Measurements from ENCODE around the gene ADAM15.

The ADAM15 gene

DNA sequence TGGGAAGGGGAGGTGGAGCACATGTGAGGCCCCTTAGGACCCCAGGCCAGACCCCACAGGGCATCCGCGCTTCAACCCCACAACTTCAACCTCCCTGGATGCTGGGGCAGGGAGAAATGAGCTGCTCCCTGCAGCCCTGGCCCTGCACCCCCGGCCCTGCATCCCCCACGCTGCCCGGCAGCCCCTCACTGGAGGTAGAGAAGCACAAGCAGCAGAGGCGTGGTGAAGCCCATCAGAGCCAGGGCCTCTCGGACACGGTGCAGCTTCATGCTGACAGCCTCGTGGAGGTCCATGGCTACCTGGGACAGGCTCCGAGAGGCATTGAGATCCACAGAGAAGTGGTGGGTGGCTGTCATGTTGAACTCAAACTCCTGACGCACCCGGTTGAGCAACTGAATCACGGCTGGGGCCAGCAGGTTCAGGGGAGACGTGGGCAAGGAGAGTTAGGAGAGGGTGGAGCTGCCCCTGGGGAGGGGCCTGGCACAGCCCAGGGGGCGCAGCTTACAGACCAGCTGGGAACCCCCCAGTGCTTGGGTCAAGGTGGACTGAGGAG is 20.8 kb upstream of the ADAM15 start:
- no peak for DNase-seq (ENCODE audit: low read depth, low spot score)
- in situ Hi-C loops (cut with HindIII; ENCODE audit: low sequenced_read_pairs), result no loop called here
- H3K4me3 ChIP-seq (ENCODE audit: low read depth, low read length), result no peak overlapping the region
- TF ChIP-seq, protein P1, sequence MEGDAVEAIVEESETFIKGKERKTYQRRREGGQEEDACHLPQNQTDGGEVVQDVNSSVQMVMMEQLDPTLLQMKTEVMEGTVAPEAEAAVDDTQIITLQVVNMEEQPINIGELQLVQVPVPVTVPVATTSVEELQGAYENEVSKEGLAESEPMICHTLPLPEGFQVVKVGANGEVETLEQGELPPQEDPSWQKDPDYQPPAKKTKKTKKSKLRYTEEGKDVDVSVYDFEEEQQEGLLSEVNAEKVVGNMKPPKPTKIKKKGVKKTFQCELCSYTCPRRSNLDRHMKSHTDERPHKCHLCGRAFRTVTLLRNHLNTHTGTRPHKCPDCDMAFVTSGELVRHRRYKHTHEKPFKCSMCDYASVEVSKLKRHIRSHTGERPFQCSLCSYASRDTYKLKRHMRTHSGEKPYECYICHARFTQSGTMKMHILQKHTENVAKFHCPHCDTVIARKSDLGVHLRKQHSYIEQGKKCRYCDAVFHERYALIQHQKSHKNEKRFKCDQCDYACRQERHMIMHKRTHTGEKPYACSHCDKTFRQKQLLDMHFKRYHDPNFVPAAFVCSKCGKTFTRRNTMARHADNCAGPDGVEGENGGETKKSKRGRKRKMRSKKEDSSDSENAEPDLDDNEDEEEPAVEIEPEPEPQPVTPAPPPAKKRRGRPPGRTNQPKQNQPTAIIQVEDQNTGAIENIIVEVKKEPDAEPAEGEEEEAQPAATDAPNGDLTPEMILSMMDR (IDR thresholded peaks at IDR 0.05; ENCODE audit: low read depth, low read length), result no peak

DNA sequence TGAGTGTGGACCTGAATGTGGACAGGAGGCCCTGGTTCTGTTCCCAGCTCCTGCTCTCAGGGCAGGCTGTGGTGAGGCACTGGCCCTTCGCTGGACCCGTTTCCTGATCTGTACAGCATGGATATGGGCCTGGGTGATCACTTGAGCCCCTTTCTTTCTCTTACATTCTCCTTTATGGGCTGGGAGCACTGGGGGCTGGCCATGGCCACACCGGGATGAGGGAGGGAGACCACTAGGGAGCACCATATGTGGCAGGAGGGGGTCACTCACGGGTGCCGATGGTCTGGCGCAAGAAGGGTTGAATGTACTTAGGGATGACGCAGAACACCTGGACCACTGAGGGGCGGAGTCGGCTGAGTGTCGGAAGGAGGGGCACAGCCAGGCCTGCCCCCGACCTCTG is 20.2 kb upstream of the ADAM15 start:
- no peak for DNase-seq (ENCODE audit: low read depth, low spot score)
- in situ Hi-C loops (cut with HindIII; ENCODE audit: low sequenced_read_pairs), result no loop called here
- TF ChIP-seq, protein P1 (IDR thresholded peaks at IDR 0.05; ENCODE audit: low read depth, low read length), result no peak
- H3K4me3 ChIP-seq (ENCODE audit: low read depth, low read length), result no peak overlapping the region

DNA sequence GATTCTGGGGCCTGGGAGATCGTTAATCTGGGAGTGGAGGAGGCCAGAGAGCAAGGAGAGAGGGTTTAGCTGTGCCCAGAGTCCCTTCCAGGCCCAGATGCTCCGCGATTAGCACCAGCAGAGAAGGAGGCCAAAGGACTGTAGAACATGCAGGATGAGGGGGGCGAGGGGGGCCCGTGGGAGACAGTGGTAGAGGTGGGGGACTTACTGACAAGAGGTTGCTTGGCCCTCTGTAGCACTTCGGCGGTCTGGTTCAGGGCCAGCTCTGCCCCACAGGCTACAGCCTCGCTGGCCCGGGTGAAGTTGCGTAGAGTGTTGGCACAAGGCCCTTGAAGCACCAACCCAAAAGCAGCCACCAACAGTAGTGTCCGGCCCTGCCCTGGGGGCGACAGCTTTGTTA is 18.2 kb upstream of the ADAM15 start:
- H3K4me3 ChIP-seq (ENCODE audit: low read depth, low read length), result no peak overlapping the region
- in situ Hi-C loops (cut with HindIII; ENCODE audit: low sequenced_read_pairs), result no loop called here
- TF ChIP-seq, protein P1 (IDR thresholded peaks at IDR 0.05; ENCODE audit: low read depth, low read length), result no peak
- no peak for DNase-seq (ENCODE audit: low read depth, low spot score)

DNA sequence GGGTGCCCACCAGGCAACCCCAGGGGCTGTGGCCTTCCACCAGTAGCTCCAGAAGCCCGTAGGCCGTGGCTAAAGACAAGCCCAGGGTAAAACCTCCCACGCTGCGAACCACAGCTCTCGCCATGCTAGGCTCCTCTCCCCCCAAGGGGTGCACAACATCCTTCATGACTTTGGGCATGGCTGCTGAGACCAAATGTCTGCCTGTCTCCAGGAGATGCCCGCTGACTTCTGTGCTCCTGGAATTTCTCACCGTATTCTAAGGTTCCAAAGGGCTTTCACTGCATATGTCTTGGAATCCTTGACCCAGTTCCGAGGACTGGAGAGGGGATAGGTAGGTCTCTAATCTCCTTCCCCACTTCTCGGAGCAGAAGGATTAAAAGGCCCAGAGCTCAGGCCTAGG is 17.6 kb upstream of the ADAM15 start, which contains the start of the genes DCST1 and DCST2:
Gene DCST1, plus strand, starts transcription at position 301 of the 400 bp plus-strand sequence. CDS start 213 bp downstream, outside the sequence.
Gene DCST2, minus strand, starts transcription at position 258 of the 400 bp plus-strand sequence. Its CDS starts 80 bp downstream, at position 178.
- in situ Hi-C loops (cut with HindIII; ENCODE audit: low sequenced_read_pairs), result no loop called here
- no peak for DNase-seq (ENCODE audit: low read depth, low spot score)
- H3K4me3 ChIP-seq (ENCODE audit: low read depth, low read length), result no peak within 1 kb of the TSS
- TF ChIP-seq, protein P1 (IDR thresholded peaks at IDR 0.05; ENCODE audit: low read depth, low read length), result no peak

DNA sequence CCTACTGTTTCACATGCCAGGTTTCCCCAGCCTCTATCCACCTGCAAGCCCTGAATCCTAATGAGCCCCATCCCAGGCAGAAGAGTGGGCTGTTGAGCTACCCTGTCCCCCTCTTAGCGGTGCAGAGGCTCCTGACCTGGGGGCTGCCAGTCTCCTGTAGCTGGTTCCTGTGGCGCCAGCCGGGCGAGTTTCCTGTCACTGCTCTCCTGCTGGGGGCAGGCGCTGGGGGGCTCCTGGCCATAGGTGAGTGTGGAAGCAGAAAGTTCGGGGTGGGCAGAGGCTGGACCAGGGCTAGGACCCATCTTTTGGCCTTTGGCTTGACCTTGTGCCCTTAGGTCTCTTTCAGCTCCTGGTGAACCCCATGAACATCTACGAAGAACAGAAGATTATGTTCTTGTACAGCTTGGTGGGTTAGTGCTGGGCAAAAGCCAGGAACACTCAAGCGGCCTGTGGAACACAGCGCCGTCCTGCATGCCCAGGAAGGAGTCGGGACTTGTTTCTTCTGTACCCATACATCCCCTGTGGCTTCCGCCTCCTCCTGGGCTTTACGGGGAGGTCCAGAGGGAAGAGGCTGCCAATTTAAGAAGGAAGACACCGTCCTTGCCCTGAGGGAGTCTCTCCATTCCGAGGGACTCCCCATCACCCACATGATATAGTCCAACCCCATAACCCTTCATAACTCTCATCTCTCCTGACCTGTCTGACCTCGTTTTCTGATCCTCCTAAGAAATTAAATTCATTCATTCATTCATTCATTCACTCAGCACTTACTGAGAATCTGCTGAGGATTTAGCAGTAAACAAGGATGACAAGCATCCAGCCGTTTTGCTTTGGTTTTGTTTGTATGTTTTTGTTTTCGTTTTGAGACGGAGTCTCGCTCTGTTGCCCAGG is 16.6 kb upstream of the ADAM15 start:
- TF ChIP-seq, protein P1 (IDR thresholded peaks at IDR 0.05; ENCODE audit: low read depth, low read length), result no peak
- DNase-seq (ENCODE audit: low read depth, low spot score), result no peak
- in situ Hi-C loops (cut with HindIII; ENCODE audit: low sequenced_read_pairs), result no loop called here
- H3K4me3 ChIP-seq (ENCODE audit: low read depth, low read length), result no peak overlapping the region

DNA sequence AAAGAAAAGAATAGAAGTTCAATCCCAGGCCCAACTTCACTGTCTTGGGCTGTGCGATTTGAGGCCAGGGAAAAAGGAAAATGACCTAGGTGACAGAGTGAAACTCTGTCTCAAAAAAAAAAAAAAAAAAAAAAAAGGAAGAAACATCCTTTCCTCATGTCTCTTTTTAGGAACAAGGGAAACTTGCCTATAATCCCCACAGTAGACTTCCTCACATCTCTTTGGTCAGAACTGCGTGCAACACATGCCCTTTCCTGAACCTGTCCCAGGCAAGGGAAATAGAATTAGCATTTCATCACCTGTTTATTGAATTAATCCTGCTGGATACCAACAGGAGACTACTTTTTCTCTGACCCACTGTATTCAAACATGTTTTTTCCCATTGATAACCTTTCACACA is 15.2 kb upstream of the ADAM15 start:
- in situ Hi-C loops (cut with HindIII; ENCODE audit: low sequenced_read_pairs), result no loop called here

More for the DNA sequence above, 15.2 kb upstream of the ADAM15 start:
- no peak for DNase-seq (ENCODE audit: low read depth, low spot score)
- TF ChIP-seq, protein P1 (IDR thresholded peaks at IDR 0.05; ENCODE audit: low read depth, low read length), result no peak
- H3K4me3 ChIP-seq (ENCODE audit: low read depth, low read length), result no peak overlapping the region
